H7 (cell line): ENCODE data around the gene MBOAT1. TPM values are rescaled to one million over a fixed set of nuclear protein-coding genes. Genes with fewer than 3 reads are reported as not detected.

Source experiments
- DNase-seq: peaks from one replicate; pipeline ENCODE4 v3.0.0; 2012
- H3K27me3 ChIP-seq: 2 replicates; pipeline ENCODE4 v1.6.0; 2011; ENCODE audit warnings: mild to moderate bottlenecking, low read length; ENCODE audit not compliant: control insufficient read depth, insufficient read depth
- H3K36me3 ChIP-seq: replicated peaks from 2 replicates; pipeline ENCODE4 v1.5.1; 2011; ENCODE audit warnings: low read length; ENCODE audit not compliant: control insufficient read depth, insufficient read depth
- H3K4me3 ChIP-seq: 2 replicates; pipeline ENCODE4 v1.5.1; 2011; ENCODE audit warnings: low read depth, mild to moderate bottlenecking, control low read depth, low read length, moderate library complexity; ENCODE audit not compliant: insufficient read depth
- total RNA-seq: library from RNA; depleted of rRNA; stranded (reverse); fragments of >200 nt; shearing (Covaris generic); gene quantifications from 2 replicates; pipeline ENCODE4 v1.2.3, GENCODE V29; 2014

The MBOAT1 gene
- total RNA-seq, 1 experiment from 2014 or later, result 17.9 TPM

DNA sequence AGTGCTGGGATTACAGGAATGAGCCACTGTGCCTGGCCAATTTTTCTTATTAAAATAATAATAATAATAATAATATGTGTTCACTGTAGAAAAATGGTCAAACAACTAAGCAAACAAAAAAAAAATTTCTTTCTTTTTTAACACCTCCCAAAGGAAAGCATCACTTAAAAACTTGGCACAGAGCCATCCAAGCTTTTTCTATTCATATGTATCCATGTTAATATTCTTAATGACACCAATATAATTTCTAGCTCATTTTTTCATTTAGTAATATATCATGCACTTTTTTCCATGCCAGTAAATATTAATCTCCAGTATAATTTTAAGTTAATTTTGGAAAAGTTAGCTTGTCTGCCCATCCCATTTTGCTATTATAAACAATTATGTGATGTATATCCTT is 101.8 kb downstream of the MBOAT1 start:
- Histone ChIP-seq H3K4me3 (no peak overlapping the region), H3K36me3 (no peaks in the 10 kb centered on the region; the same call in 1 of the 2 replicates), H3K27me3 (no peaks in the 10 kb centered on the region)
- DNase-seq, result no peak

DNA sequence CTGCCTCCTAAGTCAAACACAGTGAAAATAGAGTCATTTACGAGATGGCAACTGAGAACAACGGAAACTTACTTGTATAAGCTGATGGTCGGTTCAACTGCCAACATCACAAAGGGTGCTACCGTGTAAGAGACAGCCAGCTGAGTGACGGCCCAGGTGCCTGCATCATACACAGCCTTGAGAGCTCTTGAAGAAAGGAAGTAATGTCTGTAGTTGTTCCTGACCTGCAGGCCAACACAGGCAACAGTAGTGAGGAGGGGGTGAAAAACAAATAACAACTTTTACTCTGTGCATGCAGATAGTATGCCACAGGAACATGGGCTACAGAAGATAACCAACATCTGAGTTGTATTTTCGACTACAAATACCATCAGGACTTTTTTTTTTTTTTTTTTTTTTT is 102.7 kb downstream of the MBOAT1 start:
- no peaks in the 10 kb centered on the region for H3K27me3 ChIP-seq
- H3K4me3 ChIP-seq, result no peak overlapping the region
- no peak for DNase-seq
- H3K36me3 ChIP-seq, result no peaks in the 10 kb centered on the region; the same call in 1 of the 2 replicates

DNA sequence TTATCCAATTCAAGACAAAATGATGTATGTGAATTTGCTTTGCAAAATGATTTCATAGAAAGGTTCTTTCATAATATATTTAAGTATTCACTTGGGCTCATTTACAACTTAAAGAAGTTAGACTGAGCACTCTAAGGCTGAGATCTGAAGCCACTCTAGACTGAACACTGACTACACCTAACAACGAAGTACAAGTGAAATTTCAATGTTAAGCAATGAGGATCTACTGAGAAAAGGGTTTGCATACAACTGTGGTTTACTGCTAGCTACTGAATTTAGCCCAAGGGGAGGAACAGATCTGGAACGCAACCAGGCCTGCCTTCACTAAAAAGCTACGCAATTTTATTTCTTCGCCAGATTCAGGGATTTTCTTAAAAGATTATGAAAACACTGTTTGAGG is 106.4 kb downstream of the MBOAT1 start:
- Histone ChIP-seq H3K36me3 (no peaks in the 10 kb centered on the region; the same call in 1 of the 2 replicates), H3K4me3 (no peak overlapping the region), H3K27me3 (no peaks in the 10 kb centered on the region)
- DNase-seq, result no peak

DNA sequence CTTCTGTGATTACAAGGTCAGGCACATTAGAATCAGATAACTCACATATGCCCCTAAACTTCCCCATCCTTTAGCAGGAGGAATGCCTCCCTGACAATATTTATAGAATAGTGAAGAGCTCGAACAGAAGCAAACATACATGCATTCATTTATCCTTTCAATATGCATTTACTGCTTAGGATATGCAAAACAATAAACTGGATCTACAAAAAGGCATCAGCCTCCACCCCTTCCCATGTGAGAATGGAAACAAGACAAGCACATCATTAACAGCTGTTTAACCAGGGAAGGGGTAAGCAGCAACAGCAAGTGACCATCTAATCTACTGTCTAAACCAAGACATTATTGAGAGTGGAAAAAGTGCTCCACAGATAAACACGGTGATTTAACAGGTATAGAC is 107.6 kb downstream of the MBOAT1 start:
- Histone ChIP-seq H3K27me3 (no peaks in the 10 kb centered on the region), H3K4me3 (no peak overlapping the region), H3K36me3 (no peaks in the 10 kb centered on the region; the same call in 1 of the 2 replicates)
- no peak for DNase-seq

DNA sequence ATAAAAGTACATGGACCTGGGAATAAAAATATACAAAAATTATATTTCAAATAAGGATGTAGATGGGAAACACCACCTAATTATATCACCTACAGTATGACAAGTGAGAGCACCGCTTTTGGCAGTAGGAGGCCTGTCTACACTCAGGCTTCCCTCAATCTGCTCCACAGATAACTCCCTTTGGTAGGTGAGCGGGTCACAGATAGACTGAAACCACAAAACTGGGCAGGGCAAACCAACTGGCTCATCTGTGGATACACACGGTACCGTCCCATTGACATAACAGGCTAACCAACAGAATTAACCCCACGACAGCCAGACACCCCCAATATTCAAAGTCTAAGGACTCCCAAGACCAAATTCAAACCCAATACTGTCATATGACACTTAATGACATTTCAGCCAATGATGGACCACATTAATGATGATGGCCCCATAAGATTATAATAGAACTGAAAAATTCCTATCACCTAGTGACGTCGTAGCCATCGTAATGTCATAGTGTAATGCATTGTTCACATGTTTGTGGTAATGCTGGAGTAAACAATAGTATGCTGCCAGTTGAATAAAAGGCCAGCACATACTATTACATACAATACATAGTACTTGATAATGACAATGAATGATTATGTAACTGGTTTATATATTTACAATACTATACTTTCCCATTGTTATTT is 109.7 kb downstream of the MBOAT1 start:
- no peak overlapping the region for H3K4me3 ChIP-seq
- H3K27me3 ChIP-seq, result no peaks in the 10 kb centered on the region
- no peaks in the 10 kb centered on the region; the same call in none of the 2 replicates for H3K36me3 ChIP-seq
- no peak for DNase-seq

DNA sequence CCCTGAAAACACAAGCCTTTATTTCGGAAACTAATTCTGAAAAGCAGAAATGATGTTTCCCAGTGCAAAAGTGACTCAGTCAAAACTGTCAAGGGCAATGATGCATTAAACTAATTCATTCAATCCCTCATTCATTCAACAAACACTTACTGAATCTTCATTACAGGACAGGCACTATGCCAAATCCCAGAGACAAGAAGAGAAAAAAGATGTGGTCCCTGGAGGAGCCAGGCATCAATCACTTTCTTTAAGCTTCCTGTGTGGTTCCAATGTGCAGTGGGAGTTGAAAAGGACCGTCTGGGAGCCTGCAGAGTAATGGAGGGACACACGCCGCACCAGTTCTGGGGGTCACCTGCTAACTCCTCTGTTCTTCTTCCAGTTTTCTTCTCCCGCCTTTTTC is 113.1 kb downstream of the MBOAT1 start:
- H3K36me3 ChIP-seq, result no peaks in the 10 kb centered on the region; the same call in none of the 2 replicates
- H3K27me3 ChIP-seq, result no peaks in the 10 kb centered on the region
- DNase-seq, result no peak
- no peak overlapping the region for H3K4me3 ChIP-seq

DNA sequence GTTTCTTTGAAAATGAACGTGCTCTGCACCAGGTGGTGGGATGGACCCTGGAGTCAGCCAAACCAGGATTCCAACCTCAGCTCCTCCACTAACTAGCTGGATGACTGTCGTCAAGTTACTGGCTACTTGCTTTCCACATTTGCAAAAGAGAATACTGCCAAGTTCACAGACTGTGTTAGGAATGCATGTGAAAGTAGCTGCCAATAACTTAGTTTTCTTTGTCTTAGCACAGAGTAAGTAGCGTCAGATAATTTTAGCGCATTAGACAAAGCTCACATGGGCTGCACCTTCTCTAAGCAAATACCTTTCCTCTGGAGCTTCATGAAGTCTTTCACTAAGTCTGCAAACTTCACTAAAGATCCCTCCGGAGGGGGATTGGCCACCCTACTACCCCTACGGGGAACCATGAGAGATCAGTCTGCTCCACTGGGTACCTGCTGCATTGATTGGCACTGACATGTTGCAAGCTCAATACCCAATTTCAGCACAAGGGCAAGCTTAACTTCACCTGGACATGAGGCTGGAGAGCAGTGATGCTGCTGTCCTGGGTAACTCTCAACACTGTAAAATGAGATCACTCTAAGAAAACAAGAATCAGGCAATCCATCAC is 113.9 kb downstream of the MBOAT1 start:
- no peak for DNase-seq
- Histone ChIP-seq H3K36me3 (no peaks in the 10 kb centered on the region; the same call in none of the 2 replicates), H3K4me3 (no peak overlapping the region), H3K27me3 (no peaks in the 10 kb centered on the region)

DNA sequence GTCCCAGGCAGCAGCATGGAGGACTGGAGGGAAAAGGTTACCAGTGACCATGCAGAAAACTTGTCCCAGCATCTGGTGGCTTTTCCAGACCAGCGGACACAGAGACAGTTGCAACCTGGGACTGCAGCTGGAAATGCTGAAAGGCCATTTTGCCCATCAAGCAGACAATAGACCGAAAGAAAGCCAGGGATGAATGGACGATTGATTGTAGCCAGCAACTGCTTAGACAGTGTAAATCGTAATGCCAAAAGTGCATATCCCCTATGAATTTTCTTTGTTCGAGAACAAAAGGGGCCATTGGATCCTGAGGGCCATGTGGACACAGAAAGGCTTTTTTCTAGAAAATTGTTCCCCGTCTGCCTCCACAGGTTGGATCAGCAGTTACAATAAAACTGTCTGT is 115.7 kb downstream of the MBOAT1 start:
- H3K27me3 ChIP-seq, result no peaks in the 10 kb centered on the region
- no peak for DNase-seq
- H3K36me3 ChIP-seq, result no peaks in the 10 kb centered on the region; the same call in none of the 2 replicates
- H3K4me3 ChIP-seq, result no peak overlapping the region

DNA sequence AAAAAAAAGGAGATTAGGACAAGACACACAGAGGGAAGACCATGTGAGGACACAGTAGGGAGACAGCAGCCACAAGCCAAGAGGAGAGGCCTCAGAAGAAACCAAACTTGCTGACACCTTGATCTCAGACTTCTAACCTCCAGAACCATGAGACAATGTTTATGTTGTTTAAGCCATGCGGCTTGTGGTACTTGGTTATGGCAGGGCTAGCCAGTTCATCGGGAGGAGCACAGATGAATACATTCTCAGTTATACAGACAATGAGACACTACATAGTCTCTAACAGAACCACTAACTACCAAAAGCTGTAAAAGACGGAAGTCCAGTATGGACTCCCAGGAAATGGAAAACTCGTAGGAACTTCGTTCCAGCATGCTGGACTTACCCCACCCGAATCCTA is 116.8 kb downstream of the MBOAT1 start:
- DNase-seq, result no peak
- no peaks in the 10 kb centered on the region; the same call in 1 of the 2 replicates for H3K36me3 ChIP-seq

DNA sequence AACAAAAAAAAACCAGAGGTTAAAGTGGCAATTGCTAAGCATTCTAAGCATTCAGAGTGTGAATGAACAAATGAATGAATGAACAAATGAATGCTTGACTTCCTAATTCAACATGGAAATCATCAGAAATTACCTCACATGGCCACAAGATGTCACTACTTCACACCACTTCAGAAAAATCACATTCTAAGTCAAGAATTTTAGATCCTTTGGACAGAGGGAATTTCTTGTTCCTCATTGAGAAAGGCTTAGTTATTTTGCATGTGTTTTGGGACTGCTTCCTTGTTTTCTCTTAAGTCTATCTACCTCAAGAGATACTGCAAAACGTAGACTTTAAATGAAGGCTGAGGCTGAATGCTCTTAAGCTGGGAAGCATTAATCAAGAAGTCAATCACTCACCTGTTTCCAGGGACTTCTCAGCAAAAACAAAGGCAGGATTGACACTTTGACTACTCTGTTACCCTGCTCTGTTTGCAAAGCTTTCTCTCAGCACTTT is 120.2 kb downstream of the MBOAT1 start:
- Histone ChIP-seq H3K36me3 (no peaks in the 10 kb centered on the region), H3K27me3 (no peaks in the 10 kb centered on the region), H3K4me3 (no peak overlapping the region)
- no peak for DNase-seq

More for the DNA sequence above, 116.8 kb downstream of the MBOAT1 start:
- no peak overlapping the region for H3K4me3 ChIP-seq
- no peaks in the 10 kb centered on the region for H3K27me3 ChIP-seq

DNA sequence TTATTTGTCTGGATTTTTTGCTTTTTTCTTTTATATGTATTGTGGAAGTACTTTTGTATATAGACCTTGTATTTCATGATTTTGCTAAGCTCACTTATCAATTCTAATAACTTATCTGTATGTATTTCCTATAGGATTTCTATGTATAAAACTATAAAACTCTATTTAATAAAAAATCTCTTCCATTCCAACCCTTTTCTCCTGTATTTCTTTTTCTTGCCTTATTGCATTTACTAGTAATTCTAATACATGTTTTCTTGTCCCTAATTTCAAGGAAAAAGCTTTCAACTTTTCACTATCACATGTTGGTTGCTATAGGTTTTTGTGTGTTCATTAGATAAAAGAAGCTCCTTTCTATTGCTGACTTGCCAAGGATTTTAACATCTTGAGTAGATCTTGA is 125.3 kb downstream of the MBOAT1 start:
- no peaks in the 10 kb centered on the region for H3K27me3 ChIP-seq
- no peak for DNase-seq
- H3K36me3 ChIP-seq, result no peaks in the 10 kb centered on the region
- H3K4me3 ChIP-seq, result no peak overlapping the region

DNA sequence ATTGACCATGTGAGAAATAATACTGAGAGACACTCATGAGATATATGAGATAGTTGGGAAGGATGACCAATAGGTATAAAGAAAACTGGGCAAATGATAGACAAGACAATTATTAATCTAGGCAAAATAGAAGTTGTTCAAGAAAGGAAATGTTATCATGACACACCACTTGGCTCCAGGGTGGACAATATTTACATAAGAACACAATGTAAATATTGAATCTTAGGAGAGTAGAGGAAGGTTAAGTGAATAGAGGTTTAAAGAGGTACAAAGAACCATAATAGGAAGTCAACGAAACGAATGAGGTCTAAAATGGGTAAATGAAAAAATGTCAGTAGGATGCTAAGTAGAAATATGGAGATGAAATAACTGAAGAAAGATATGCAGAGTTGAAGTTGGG is 126.5 kb downstream of the MBOAT1 start:
- DNase-seq, result no peak
- no peaks in the 10 kb centered on the region for H3K36me3 ChIP-seq
- H3K4me3 ChIP-seq, result no peak overlapping the region
- H3K27me3 ChIP-seq, result no peaks in the 10 kb centered on the region

DNA sequence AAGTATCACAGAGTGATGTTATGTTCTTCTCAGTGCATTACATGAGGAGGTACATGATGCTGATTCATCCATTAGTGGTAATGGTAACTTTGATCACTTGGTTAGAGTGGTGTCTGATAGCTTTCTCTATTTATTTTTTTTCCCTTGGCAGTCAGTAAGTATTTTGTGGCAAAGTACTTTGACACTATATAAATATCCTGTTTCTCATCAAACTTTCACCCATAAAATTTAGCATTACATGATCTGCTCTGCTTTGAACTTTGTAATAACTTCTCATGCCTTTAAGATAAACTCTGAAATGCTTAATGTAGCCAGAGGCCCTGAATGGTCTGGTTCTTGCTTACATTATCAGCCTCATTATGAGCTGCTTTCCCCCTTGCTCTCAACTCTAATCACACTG is 127.9 kb downstream of the MBOAT1 start:
- no peak for DNase-seq
- H3K36me3 ChIP-seq, result no peaks in the 10 kb centered on the region
- no peaks in the 10 kb centered on the region for H3K27me3 ChIP-seq
- H3K4me3 ChIP-seq, result no peak overlapping the region

DNA sequence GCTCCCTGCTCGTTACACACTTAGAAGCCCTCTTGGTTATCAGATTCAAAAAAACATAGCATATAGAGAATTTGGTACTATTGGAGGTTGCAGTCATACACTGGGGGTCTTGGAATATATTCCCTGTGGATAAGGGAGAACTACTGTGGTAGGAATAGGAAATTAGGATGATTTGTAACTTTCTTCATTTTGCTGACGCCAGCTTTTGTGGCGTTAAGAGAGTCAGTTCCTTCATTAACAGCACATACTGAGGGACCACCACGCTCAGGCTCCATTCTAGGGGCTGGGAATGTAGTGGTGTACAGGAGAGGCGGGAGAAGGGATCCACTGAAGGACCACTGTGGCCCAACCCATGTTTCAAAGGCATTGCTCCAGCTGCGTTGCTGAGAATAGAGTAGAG is 140.3 kb downstream of the MBOAT1 start:
- Histone ChIP-seq H3K36me3 (no peaks in the 10 kb centered on the region; the same call in 1 of the 2 replicates), H3K27me3 (no peaks in the 10 kb centered on the region), H3K4me3 (no peak overlapping the region)
- DNase-seq, result no peak

DNA sequence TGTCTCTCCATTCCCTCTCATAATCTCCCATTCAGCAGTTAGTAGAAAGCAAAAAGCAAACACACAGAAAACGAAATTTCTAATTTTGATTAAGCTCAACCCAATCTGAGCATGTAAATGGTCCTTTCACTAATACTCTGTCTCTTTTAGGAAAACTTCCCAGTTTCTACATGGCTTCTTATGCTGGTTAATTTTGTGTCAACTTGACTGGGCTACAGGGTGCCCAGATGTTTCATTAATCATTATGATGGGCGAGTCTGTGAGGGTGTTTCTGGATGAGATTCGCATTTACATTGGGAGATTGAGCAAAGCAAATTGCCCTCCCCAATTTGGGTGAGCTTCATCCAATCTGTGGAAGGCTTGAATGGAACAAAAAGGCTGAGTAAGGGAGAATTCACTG is 142.2 kb downstream of the MBOAT1 start:
- no peaks in the 10 kb centered on the region for H3K27me3 ChIP-seq
- DNase-seq, result no peak
- H3K36me3 ChIP-seq, result no peaks in the 10 kb centered on the region; the same call in 1 of the 2 replicates
- H3K4me3 ChIP-seq, result no peak overlapping the region
